GM21447 (cell line): Measurements from ENCODE around the gene TBC1D20.
"Not testable (repeated sequence)": the region's sequence is repeated elsewhere in the genome, so short reads cannot be mapped to it uniquely, and the experiment has no call there.

Experiments
- ATAC-seq: cut with Tn5 transposase; IDR thresholded peaks from one replicate; pipeline ENCODE4 v1.9.1; 2021; ENCODE audit not compliant: unreplicated experiment

Gene TBC1D20

DNA sequence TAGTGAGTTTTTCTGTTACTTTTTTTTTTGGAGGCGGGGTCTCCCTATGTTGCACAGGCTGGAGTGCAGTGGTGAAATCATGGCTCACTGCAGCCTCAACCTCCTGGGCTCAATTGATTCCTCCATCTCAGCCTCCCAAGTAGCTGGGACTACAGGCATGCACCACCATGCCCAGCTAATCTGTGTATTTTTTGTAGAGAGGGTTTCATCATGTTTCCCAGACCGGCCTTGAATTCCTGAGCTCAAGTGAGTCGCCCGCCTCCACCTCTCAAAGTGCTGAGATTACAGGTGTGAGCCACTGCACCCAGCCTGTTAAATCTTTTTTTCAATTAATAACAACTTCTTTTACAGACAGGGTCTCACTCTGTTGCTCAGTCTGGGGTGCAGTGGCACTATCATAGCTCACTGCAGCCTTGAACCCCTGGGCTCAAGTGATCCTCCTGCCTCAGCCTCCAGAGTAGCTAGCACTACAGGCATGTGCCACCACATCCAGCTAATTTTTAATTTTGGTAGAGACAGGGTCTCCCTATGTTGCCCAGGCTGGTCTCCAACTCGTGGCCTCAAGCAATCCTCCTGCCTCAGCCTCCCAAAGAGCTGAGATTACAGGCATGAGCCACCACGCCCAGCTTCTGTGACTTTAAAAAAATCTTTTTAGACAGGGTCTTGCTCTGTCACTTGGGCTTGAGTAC, 14.4 kb upstream of the TBC1D20 start:
- ATAC-seq: not testable (repeated sequence)

DNA sequence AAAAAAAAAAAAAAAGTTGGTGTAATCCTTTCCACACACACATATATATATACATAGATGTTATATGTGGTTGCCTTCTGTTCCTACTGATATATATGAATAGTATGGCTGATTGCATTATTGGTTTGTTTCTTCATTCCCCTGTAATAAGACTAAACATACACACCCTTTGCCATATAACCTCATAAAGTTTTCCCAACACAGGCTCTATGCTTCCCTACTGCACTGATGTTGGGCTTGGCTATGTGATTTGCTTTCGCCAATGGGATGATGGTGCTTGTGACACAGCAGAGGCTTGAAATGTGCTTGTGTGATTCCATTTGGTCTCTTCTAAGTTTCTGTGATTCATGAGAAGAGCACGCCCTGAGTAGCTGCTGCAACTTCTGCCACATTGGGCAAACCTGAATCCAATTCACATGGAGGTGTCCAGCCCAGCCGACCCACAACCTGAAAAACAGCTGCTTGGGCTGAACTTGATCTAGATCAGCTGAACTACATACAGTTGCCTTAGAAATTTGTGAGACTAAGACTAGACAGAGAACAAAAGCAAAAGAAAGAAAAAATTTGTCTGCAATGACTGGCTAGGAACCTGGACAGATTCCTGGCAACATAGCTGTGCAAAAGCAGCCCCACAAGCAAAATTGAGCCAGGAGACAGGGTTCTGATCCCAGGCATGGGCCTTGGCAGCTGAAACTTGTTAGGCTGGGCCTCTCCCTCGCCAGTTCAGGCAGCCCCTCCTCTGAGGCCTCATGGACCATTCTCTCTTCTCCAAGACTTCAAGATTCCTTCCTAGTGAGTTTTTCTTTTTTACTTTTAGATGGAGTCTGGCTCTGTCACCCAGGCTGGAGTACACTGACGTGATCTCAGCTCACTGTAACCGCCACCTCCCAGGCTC, 13.4 kb upstream of the TBC1D20 start:
- no peak for ATAC-seq

DNA sequence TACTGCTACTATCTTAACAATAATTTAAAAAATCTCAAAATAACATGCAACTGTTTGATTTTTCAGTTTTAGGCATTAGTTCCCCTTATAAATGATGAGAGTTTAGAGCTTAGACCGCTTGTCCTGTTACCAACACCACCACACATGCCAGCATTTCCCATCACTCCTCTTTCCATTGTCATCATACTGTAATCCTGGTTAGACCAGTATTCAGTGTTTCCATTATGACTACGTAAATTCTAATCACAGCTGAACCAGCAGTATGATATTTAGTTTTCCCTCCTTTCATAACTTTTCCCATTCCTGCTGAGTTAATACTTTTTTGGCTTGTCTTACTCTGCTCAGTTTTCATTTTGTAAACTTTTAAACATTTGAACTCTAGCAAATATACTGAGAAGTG, 12.2 kb upstream of the TBC1D20 start:
- no peak for ATAC-seq

DNA sequence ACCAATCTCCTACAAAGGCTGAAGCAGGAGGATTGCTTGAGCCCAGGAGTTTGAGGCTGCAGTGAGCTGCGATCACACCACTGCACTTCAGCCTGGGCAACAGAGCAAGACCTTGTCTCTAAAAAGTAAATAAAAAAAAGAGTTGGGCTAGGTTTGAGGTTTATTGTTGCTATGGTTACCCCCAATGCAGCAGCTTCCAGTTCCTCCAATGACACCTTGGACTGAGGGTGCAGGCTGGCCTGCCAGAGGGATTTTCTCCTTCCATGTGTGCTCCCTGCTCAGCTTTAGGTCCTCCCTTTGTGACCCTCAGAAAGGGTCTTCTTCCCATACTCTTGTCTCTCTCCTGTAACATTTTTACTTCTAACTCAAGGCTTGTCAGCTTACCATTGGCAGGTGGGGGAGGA, 10.6 kb upstream of the TBC1D20 start:
- no peak for ATAC-seq

DNA sequence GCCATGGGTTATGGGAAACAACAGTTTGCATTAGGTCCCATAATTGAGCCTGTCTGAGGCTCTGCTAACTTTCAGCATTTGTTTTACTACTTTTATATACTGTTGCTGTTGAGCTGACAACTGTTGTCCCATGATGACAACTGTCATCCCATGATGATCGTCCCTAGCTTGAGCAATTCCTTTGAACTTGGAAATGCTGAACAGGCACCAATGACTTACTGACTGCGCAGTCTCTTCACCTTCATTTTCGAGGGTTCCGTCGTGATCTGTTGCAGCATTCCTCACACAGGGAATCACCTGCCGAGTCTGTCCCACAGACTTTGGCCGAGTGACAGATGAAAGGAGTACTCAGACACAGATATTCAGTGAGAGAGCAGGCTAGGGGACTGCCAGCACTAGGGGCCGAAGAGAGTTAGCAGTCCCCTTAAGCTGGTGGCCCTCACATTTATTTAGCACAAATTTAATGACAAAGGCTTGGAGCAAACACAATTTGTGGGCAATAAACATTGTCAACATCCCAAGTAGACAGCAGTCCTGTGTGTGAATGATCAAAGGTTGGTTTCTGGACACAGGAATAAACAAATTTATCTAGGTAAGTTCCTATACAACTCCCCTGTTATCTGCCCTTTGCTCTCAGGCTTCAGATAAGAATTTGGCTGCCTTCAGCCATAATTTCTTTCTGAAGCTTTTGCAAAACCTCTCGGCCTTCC, 10.0 kb upstream of the TBC1D20 start:
- ATAC-seq: no peak

DNA sequence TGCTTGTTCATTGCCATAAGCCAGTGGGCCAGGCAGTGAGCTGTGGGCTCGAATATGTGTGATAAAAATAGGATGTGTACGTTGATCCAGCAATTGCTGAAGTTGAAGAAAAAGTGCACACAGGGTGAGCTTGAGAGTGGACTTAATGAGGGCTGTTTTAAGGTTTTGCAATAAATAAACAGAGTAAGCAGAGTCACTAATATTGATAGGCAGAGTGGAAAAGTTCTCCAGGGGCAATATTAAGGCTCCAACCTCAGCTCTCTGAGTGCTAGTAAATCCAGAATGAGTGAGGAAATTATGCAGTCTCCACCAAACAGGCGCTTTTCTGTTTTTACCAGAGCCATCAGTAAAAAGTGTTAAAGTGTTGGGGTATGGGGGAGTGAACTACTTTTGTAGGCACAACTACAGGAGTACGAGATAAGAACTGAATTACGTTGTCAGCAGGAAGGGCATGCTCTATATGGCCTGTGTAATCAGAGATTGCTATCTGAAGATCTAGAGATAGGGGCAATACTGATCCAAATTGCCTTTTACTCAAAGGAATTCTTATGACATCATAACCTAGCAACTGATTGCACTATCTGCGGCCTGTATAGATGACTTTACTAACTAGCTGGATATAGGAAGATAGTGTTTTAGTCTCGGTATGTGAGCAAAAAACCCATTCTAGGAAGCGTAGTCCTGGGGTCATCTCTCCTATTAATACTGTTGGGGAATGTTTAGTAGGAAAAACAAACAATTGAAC, 7.6 kb upstream of the TBC1D20 start:
- ATAC-seq: no peak

DNA sequence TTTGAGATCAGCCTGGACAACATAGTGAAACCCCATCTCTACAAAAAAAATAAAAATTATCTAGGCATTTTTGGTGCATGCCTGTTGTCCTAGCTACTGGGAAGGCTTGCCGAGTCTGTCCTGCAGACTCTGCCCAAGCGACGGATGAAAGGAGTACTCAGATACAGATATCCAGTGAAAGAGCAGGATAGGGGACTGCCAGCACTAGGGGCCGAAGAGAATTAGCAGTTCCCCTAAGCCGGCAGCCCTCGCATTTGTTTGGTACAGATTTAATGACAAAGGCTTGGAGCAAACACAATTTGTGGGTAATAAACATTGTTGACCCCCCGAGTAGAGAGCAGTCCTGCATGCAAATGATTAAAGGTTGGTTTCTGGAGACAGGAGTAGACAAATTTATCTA, 5.4 kb upstream of the TBC1D20 start:
- no peak for ATAC-seq

DNA sequence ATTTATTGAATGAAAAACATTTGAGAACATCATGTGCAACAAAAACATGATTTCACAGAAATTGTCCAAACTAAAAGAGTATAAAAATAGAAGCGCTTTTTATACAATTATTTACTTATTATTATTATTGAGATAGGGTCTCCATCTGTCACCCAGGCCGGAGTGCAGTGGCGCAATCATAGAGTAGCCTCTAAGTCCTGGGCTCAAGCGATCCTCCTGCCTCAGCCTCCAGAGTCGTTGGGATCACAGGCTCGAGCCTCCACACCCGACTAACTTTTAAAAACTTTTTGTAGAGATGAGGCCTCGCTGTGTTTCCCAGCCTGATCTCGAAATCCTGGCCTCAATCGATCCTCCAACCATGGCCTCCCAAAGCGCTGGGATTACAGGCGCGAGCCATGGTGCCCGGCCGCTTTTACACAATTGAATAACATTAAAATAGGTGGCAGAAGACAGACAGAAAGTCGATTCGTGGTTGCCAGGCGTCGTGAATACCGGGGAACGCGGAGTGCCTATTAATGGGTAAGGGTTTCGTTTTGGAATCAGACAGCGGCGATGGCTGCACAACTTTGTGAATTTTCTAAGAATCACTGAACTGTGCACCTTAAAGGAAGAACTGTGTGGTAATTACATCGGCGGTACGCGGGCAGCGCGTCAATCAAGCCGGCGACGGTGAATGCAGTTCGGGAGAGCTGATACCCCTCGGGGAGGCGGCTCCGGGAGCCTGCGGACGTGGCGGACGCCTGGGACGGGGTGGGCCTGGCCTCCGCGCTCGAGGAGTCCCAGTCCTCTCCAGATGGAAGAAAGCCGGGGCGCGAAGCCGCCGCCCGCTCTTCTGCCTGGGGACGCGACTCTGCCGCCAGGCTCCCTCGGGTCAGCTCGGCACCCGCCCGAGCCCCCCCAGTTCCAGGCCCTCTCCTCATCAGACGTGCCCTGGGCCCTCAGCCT, 807 bp downstream of the TBC1D20 start:
- ATAC-seq: peak; percentile 38

DNA sequence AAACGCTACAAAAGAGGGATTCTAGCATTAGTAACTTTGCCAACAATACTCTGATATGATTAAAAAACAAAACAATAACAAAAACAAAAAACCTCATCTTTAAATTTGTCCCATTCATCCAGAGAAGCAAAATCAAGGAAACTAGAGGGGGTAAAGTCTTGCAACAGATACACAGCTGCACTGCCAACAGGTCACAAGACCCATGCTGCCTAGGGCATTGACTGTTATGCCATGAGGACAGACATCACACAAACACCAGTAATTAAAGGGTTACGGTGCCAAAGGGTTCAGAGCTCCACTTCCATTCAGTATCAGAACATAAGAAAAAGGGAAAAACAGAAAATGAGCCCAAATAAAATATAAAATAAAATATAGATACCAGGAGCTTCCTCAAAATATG, 1.6 kb downstream of the TBC1D20 start:
- ATAC-seq: no peak

DNA sequence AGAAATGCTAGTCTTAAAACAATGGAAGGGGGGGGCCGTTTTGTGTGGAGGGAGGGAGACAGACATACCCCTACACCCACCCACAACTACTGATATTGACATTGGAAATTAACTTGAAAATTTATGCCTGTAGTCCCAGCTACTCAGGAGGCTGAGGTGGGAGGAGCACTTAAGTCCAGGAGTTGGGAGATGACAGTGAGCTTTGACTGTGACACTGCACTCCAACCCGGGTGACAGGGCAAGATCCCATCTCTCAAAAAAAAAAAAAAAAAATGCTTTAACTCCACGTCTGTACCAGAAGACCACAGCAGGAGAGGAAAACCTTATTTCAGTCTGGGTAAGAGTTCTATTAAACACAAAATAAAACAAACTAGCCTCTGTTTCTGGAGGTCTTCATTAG, 2.2 kb downstream of the TBC1D20 start:
- no peak for ATAC-seq

DNA sequence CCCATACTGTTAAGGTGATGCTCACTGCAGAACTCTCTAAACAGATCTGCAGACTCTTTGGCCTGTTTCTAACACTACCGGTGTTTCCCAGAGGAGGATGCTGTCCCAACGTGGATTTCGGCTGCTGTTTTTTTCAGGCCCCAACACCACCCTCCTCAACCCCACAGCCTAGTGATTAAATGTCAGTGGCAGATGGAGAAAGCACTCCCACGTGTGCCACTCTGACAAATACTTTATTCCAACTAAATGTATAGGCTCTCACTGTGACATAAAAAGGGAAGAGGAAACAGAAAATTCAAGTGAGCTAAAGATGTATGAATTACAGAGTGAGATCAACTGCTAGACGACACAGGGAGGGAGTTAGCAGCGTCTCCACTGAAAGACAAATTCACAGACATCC, 3.6 kb downstream of the TBC1D20 start:
- no peak for ATAC-seq

DNA sequence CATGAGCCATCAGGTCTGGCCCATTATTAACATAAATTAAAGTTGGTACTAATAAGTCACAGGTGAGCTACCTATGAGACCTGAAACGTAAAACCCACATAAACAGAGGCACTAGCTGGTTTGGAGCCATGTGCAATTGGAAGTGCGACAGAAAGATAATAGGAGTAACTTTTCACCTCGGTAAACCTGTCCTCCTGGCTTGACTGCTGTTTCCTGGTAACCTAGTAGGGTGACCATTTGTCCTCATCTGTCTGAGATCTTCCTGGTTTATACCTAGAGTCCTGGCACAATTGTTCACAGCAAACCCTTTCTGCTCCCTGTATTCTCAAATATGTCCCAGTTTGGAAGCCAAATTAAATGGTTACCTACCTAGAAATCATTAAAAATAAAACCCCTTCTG, 7.4 kb downstream of the TBC1D20 start:
- no peak for ATAC-seq

DNA sequence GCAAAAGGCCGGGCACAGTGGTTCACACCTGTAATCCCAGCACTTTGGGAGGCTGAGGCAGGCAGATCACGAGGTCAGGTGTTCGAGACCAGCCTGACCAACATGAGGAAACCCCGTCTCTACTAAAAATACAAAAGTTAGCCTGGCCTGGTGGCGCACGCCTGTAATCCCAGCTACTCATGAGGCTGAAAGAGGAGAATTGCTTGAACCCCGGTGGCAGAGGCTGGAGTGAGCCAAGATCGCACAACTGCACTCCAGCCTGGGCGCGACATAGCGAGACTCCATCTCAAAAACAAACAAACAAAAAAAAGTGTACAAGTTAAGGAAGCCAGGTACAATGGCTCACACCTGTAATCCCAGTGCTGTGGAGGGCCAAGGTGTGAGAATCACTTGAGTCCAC, 10.3 kb downstream of the TBC1D20 start:
- not testable (repeated sequence) for ATAC-seq

DNA sequence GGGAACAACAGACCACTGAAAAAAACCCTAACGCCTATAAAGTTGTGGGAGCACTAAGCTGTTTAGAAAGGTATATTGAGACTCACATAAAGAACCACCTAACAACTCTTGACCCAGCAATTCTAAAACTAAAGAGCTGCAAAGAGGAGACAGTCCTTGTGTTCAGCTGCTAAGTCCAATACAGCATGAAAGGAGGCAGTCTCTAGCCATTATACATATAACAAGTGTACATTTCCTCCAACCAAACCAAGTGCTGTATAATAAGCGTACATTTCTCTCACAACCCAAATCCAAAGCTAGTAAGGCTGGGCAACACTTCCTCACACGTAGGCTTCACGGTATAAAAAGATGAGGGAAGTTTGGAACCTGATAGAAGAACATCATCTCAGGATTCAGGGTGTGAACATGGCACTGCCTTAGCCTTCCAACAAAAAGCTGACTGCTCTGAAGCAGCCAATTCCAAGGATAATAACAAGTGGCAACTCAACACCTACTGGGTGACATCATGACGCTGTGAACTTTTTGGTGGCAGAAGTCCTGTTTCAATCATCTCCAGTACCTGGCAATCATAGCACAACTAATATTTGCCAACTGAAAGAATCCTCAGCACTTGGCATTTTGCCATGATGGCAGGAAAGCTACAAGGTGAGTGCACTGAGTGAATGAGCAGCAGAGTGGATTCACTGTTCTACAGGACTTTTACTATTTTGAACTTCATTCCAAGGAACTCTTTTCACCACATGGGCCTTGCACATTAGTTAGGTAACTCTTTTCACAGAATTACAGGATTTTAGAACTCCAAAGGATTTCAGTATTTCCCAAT, 16.6 kb downstream of the TBC1D20 start:
- ATAC-seq: no peak

DNA sequence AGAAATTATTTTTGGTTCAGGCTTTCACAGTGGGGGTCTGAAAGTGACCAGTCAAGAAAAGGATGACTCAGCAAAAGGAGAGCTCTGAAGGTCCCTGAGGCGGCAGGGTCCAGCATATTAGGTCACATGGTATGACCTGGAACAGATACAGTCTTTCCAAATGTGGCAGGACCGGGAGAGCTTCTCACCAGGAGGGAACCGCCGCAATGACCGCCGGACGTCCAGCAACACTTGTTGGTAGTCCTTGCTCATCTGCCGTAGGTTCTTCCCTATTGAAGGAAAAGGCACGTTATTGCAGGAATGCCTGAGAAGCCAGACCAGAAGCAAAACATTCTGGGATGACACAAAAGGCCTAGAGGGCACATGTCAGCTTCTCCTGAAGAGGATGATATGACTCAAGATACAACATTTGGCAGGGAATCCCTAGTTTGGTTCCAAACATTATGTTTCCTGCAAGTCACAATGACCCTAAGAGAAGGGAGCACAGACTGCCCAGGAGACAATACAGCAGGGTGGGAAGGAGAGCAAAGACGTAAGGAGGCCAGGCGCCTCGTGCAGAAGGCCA, 17.4 kb downstream of the TBC1D20 start:
- no peak for ATAC-seq

DNA sequence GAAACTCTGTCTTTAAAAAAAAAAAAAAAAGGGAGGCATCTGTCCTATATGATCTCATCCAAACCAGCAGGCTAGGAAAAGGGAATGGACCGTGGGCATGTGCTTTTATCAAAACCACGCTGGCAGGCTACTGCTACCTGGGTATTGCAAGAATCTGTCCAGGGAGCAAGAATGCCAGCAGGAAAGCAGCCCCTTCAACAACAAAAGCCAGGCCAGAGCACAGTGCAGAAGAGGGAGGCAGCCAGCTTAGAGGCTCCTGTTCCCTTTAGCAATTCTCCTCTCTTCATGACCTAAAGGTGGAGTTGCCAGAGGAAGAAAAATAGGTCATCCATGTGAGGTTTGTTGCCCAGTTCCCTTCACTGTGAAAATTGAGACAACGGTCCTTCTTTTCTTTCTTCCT, 18.2 kb downstream of the TBC1D20 start:
- no peak for ATAC-seq

DNA sequence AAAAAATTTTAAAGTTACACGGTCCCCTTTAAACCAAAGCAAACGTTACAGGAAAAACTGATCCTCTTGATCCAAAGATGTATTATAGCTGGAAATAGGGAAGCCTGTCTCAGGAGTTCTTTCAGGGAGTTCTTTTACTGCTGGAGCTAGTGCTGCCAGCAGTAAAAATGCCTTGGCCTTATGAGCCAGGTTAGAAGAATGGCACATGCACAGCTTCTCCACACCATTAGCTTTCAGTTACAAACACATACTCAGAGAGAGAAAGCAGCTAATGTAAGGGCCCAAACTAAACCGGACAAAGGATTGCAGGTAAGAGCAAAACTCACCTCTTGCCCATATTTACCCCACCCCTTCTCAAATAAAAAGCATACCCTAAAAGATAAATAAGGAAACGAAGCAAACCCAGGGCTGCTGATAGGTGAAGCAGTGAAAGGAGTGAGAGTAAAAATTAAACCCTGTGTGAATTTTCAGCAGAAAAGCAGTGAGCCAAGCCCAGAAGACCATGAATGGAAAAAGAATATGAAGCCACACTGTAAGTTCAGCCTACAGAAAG, 19.0 kb downstream of the TBC1D20 start:
- no peak for ATAC-seq

DNA sequence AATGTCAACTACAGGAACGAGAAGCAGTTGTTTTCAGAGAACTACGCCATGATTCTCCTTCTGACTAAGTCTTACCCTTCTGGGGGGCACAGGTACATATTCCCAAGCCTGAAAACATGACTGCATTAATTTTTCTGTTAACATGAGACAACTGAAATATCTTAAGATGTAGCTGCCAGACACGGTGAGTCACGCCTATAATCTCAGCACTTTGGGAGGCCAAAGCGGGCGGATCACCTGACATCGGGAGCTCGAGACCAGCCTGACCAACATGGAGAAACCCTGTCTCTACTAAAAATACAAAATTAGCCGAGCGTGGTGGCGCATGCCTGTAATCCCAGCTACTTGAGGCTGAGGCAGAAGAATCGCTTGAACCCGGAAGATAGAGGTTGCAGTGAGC, 21.7 kb downstream of the TBC1D20 start:
- no peak for ATAC-seq

DNA sequence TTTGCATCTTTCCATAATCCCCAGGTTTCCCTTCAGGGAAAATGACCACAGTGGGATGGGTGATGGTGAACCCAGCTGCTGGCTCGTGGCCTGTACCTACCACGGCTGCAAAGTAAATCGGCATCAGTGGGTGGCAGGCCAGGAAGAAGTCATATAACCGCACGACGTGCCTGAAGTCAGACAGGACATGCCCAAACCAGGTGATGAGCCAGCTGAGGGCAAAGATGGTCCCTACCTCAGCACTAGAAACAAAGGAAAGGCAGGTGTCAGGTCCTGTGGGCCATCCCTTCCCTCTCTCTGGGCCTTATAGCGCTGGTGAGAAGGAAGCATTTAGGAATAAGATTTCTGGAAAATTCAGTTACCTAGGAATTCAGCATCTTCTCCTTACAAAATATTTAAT, 22.2 kb downstream of the TBC1D20 start:
- ATAC-seq: no peak
